GM06990 (cell line): ENCODE measurements around the gene LRRN2.

ENCODE experiments used
- DNase-seq: peaks from one replicate; pipeline ENCODE4 v3.0.0-alpha.2; 2011; ENCODE audit not compliant: insufficient read length; ENCODE audit errors: extremely low read depth
- H3K27me3 ChIP-seq: replicated peaks from 2 replicates; pipeline ENCODE4 v1.6.0; 2011; ENCODE audit warnings: low read length; ENCODE audit not compliant: control insufficient read depth, insufficient read depth
- H3K36me3 ChIP-seq: 2 replicates; pipeline ENCODE4 v1.5.1; 2011; ENCODE audit warnings: low read length; ENCODE audit not compliant: control insufficient read depth, insufficient read depth
- H3K4me3 ChIP-seq: replicated peaks from 2 replicates; pipeline ENCODE4 v1.5.1; 2011; ENCODE audit warnings: low read depth, mild to moderate bottlenecking, control low read depth, low read length
- TF ChIP-seq, protein P1 (sequence below): IDR thresholded peaks from 2 replicates; pipeline ENCODE4 v1.5.1; 2011; ENCODE audit warnings: low read length, control low read depth, mild to moderate bottlenecking, inconsistent platforms; ENCODE audit not compliant: insufficient read depth, poor library complexity, severe bottlenecking

LRRN2 gene

DNA sequence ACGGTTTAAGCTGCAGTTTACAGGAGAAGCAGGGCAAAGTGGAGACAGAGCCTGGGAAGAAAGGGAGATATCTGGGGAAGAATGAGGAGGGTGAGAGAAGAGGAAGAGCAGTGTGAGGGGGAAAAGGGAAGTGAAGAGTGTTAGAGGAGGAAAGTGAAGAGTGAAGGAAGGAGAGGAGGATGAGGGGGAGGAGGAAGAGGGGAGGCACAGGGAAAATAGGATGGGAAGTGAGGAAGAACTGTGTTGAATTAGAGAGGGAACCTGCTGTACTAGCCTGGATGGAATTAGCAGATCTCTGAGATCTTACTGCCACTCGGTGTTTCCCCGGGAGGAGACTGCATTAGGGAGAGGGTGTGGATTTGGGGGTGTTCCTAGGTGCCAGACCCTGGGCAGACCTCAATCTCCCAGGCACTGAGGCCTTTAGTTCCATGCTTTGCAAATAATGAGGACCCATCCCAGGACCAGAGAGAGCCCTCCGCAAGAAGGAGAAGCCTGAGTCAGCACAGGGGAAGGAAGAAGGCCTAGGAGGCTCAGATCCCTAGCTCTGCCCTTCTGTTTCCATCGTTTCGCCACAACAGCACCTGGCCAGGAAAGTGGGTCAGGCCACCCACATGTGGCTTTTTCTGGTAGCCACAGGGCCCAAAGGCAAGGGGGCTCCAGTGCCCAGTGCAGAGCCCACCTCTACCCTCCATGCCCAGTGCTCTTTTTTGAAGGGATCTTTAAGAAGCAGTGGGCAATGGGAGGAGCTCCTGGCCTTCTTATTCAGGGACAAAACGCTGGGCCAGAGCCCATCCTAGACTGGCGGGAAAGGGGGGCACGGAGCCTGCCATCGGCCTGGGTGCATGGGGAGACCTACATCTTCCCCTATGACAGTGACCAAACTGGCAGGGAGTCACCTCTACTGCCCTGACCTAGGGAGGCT is 2.0 kb downstream of the LRRN2 start:
- Histone ChIP-seq H3K4me3 (no peak overlapping the region), H3K27me3 (peaks cover 2% of the 10 kb centered on the region), H3K36me3 (no peaks in the 10 kb centered on the region)
- DNase-seq, result no peak
- TF ChIP-seq, protein P1, sequence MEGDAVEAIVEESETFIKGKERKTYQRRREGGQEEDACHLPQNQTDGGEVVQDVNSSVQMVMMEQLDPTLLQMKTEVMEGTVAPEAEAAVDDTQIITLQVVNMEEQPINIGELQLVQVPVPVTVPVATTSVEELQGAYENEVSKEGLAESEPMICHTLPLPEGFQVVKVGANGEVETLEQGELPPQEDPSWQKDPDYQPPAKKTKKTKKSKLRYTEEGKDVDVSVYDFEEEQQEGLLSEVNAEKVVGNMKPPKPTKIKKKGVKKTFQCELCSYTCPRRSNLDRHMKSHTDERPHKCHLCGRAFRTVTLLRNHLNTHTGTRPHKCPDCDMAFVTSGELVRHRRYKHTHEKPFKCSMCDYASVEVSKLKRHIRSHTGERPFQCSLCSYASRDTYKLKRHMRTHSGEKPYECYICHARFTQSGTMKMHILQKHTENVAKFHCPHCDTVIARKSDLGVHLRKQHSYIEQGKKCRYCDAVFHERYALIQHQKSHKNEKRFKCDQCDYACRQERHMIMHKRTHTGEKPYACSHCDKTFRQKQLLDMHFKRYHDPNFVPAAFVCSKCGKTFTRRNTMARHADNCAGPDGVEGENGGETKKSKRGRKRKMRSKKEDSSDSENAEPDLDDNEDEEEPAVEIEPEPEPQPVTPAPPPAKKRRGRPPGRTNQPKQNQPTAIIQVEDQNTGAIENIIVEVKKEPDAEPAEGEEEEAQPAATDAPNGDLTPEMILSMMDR, result no peak

DNA sequence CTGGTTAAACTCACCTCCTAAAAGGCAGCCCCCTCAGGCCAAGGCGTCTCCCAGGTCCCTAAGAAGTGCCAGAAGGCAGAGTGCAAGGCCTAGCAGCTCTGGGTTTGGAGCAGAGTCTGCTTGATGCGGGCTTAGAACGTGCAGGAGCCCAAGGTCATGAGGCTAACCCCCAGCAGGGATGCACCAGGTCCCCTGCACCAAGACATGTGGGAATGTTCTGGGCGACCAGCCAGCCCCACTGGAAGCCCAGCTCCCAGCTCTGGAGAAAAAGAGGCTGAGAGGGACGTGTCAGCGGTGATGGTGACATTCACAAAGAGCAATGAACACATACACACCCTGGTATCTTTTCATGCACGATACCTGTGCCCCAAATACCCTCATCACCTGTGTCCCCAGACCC is 5.1 kb downstream of the LRRN2 start:
- Histone ChIP-seq H3K4me3 (no peak overlapping the region), H3K27me3 (peaks cover 4% of the 10 kb centered on the region), H3K36me3 (no peaks in the 10 kb centered on the region)
- TF ChIP-seq, protein P1, result no peak
- DNase-seq, result no peak

DNA sequence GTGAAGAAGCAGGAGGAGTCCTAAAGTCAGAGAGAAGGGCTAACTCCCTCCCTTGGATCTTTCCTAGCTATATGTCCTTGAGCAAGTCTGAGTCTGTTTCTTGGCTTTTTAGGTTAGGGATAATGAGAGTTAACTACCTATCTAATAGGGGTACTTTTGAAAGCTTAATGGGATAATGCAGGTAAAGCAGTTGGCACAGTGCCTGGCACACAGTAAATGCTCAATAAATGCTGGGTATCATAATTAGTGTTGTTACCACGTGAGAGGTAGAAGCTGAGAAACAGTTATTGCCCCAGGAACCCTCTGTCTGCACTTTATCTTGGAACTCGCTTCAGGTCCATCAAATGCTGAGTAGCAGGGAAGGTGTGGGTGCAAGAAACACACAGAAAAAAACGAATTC is 5.5 kb downstream of the LRRN2 start:
- Histone ChIP-seq H3K4me3 (no peak overlapping the region), H3K27me3 (peaks cover 4% of the 10 kb centered on the region), H3K36me3 (no peaks in the 10 kb centered on the region)
- TF ChIP-seq, protein P1, result no peak
- no peak for DNase-seq

DNA sequence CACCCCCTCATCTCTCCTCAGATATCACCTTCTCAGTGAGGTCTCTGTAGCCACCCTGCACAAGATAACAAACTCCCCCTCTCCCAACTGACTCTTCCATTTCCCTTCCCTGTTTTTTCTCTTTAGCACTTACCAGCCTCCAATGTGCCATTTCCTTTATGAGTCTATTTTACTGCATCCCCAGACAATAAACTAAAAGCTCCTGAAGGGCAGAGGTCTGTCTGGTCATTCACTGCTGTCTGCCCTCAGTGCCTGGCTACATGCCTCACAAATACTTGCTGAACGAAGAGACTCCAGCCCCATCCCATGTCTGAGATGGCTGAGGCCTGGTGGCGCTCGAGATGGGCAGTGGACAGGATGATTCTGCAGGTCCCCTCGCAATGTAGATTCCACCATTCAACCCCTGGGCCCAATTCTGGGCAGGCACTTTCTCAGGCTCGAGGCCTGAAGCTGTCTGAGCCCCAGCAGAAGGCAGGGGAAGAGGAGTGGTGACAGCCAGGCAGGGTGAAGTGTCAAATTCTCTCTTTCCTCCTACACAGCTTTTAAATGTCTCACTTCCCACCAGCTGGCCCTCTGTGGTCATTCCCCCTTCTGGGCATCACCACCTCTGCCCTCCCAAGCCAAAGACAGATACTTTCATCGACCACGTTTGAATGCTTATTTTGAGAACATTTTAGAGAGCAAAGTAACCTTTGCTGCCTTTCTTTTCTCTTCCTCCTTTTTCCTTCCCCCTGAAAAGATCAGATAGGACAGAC is 6.6 kb downstream of the LRRN2 start:
- Histone ChIP-seq H3K27me3 (peaks cover 4% of the 10 kb centered on the region), H3K4me3 (no peak overlapping the region), H3K36me3 (no peaks in the 10 kb centered on the region)
- DNase-seq, result no peak
- TF ChIP-seq, protein P1, result no peak

DNA sequence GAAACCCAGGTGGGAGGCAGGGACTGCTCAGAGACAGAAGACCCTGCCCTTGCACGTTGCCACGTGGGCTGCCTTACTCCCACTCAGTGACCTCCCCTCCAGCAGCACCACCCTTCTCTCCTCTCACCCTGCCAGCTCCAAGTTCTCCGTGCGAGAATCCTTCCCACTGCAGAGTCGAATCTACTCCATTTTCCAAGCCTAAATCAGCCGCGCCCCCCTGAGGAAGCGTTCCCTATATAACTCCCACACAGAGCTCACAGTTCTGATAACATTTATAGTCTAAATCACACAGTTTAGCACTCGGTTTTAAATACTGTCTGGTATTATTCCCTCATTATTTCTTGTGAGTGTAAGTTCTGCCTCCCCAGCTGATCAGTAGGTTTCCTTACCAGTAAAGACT is 7.7 kb downstream of the LRRN2 start:
- DNase-seq, result no peak
- no peak overlapping the region for H3K4me3 ChIP-seq
- H3K36me3 ChIP-seq, result no peaks in the 10 kb centered on the region
- TF ChIP-seq, protein P1, result no peak
- peaks cover 4% of the 10 kb centered on the region for H3K27me3 ChIP-seq
